GM12864 (cell line): Measurements from ENCODE around the gene DCTPP1.
A peak's percentile ranks its signal among the peaks of the same experiment; 100 is the strongest.

Experiments used
- DNase-seq: peaks from one replicate; pipeline ENCODE4 v3.0.0-alpha.2; 2011; ENCODE audit warnings: low read depth
- H3K4me3 ChIP-seq: 2 replicates; pipeline ENCODE4 v1.5.1; 2011; ENCODE audit warnings: mild to moderate bottlenecking, low read depth, low read length, control low read depth
- TF ChIP-seq, protein P1 (sequence below): IDR thresholded peaks from 2 replicates; pipeline ENCODE4 v1.5.1; 2011; ENCODE audit warnings: low read depth, mild to moderate bottlenecking, moderate library complexity, low read length, control low read depth, inconsistent platforms; ENCODE audit errors: missing control alignments

DCTPP1 gene

DNA sequence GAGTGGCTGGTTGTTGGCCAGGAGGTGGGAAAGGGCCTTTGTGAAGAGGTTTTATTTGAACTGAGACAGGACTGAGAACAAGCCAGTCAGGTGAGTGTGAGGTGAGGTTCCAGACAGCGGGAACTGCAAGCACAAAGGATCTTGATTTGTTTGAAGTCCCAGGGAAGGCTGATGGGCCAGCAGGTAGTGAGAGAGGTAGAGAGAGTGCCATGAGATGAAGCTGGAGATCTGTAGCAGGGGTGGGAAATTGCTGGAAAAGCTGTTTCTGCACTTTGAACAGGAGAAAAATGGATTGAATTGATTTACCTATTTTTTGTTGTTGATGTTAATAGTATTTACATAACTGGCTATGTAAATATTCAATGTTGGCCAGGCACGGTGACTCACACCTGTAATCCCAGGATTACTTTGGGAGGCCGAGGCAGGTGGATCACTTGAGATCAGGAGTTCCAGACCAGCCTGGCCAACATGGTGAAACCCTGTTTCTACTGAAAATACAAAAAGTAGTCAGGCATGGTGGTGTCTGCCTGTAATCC, 7.7 kb upstream of the DCTPP1 start:
- no peak for DNase-seq
- TF ChIP-seq, protein P1, sequence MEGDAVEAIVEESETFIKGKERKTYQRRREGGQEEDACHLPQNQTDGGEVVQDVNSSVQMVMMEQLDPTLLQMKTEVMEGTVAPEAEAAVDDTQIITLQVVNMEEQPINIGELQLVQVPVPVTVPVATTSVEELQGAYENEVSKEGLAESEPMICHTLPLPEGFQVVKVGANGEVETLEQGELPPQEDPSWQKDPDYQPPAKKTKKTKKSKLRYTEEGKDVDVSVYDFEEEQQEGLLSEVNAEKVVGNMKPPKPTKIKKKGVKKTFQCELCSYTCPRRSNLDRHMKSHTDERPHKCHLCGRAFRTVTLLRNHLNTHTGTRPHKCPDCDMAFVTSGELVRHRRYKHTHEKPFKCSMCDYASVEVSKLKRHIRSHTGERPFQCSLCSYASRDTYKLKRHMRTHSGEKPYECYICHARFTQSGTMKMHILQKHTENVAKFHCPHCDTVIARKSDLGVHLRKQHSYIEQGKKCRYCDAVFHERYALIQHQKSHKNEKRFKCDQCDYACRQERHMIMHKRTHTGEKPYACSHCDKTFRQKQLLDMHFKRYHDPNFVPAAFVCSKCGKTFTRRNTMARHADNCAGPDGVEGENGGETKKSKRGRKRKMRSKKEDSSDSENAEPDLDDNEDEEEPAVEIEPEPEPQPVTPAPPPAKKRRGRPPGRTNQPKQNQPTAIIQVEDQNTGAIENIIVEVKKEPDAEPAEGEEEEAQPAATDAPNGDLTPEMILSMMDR, result no peak
- H3K4me3 ChIP-seq, result no peak overlapping the region

- TF ChIP-seq, protein P1, result no peak
- H3K4me3 ChIP-seq, result no peak overlapping the region
- DNase-seq, result no peak
These were observed 5.0 kb upstream of the DCTPP1 start for GRCh38 chr16:30434852-30435251.

GRCh38 chr16:30430428-30430970, 669 bp upstream of the DCTPP1 start:
- TF ChIP-seq, protein P1, result no peak
- H3K4me3 ChIP-seq, result no peak overlapping the region
- DNase-seq, result no peak

GRCh38 chr16:30429418-30429677, 482 bp downstream of the DCTPP1 start:
- TF ChIP-seq, protein P1, result no peak
- peak overlapping the region; percentile 84 for H3K4me3 ChIP-seq
- DNase-seq, result no peak

DNA sequence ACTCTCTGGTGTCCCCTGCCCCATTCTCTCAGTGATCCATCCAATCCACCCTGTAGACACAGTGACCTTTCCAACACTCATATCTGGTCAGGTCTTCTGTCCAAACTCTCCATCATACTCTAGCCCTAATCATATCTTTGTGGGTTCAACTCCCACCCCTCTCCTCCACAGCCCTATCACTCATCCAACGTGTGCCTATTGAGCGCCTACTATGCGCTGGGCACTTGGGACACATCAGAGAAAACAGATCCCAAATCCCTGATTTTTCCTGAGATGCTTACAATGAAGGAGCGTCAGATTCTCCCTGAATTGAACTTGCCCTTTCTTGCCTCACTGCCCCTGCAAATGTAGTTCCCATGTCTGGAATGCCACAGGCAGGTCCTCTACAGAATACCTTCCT, 1.8 kb downstream of the DCTPP1 start:
- H3K4me3 ChIP-seq, result no peak overlapping the region
- no peak for DNase-seq
- TF ChIP-seq, protein P1, result no peak

- no peak for DNase-seq
- TF ChIP-seq, protein P1, result no peak
These were observed 8.8 kb downstream of the DCTPP1 start for GRCh38 chr16:30421010-30421409.

GRCh38 chr16:30418350-30419181, 11.3 kb downstream of the DCTPP1 start:
- TF ChIP-seq, protein P1, result no peak
- H3K4me3 ChIP-seq, result peak overlapping the region; percentile 70
- no peak for DNase-seq

More at GRCh38 chr16:30421010-30421409, 8.8 kb downstream of the DCTPP1 start:
- H3K4me3 ChIP-seq, result no peak overlapping the region
